CD4-positive, alpha-beta T cell treated with Interleukin-15 for 4 hours (primary cell): ENCODE results near the gene ERBB4.

Source experiments
- DNase-seq: peaks from one replicate; pipeline ENCODE4 v3.0.0-alpha.2; 2020; ENCODE audit warnings: low spot score

ERBB4 gene

GRCh38 chr2:211344289-211344688 is 1194.3 kb downstream of the ERBB4 start:
- DNase-seq: no peak

GRCh38 chr2:211333377-211333776 is 1205.2 kb downstream of the ERBB4 start:
- DNase-seq: no peak

- DNase-seq: no peak
These were observed 1206.9 kb downstream of the ERBB4 start for GRCh38 chr2:211331736-211332135.

- no peak for DNase-seq
These were observed 1208.7 kb downstream of the ERBB4 start for GRCh38 chr2:211329882-211330281.

GRCh38 chr2:211329421-211329820 is 1209.2 kb downstream of the ERBB4 start:
- no peak for DNase-seq

- no peak for DNase-seq
These were observed 1210.5 kb downstream of the ERBB4 start for GRCh38 chr2:211328126-211328525.
